Right atrium auricular region (tissue), 2 donors: ENCODE results near the gene RNLS. TPM values are rescaled to one million over a fixed set of nuclear protein-coding genes. Genes with fewer than 3 reads are reported as not detected.

Experiments
- DNase-seq: peaks from one replicate; pipeline ENCODE4 v3.0.0-alpha.2; 2019; ENCODE audit warnings: low spot score
- H3K27ac ChIP-seq, 2 donors: fragments of 200-600 bp; sonication (generic); 1 replicate in 1 of 2; 2 replicates in 1 of 2; pipeline ENCODE4 v1.5.1; 2016 to 2019
- H3K27me3 ChIP-seq, 2 donors: fragments of 200-600 bp; sonication (generic); one replicate each; pipeline versions ENCODE4 v1.5.1 to v1.6.0; 2017 to 2019
- H3K36me3 ChIP-seq: fragments of 200-600 bp; sonication (generic); one replicate; pipeline ENCODE4 v1.5.1; 2016
- H3K4me1 ChIP-seq, 2 donors: fragments of 200-600 bp; sonication (generic); one replicate each; pipeline versions ENCODE4 v1.5.1 to v1.6.0; 2017 to 2019
- H3K4me3 ChIP-seq, 2 donors: fragments of 200-600 bp; sonication (generic); 1 replicate in 1 of 2; 2 replicates in 1 of 2; pipeline ENCODE4 v1.5.1; 2017 to 2019; ENCODE audit warnings: mild to moderate bottlenecking in 1 of 2, moderate library complexity in 1 of 2
- H3K9me3 ChIP-seq, 2 donors: fragments of 200-600 bp; sonication (generic); one replicate each; pipeline ENCODE4 v1.5.1; 2019
- total RNA-seq, 2 donors: library from RNA; depleted of rRNA; stranded (reverse); fragments of >200 nt; gene quantifications; one replicate each; pipeline ENCODE4 v1.1.0, GENCODE V29; 2016
- TF ChIP-seq, protein P1 (sequence below), 2 donors: fragments of 200-600 bp; sonication (generic); IDR thresholded peaks; one replicate each; pipeline ENCODE4 v1.5.1; 2019; ENCODE audit warnings: antibody characterized with exemption in 2 of 2

Gene RNLS
- total RNA-seq, 2 donors from 2014 or later: 14.9 to 26.8 TPM

DNA sequence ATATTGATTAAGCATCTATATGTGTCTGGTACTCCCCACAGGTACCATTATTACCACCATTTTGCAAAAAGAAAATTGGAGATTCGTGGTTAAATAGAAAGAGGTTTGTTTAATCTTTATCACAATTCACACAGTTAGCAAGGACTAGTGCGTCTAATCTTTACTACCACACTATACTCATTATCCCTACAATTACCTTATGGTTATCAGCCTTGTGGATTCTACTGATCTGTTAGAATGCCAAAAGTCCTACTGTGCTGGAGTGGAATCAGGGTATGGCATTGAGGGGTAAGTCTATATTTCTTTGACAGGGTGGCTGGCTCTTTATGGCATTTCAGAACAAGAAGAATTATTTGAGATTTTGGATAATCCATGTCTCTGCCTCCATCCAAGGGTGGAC lies 156.1 kb downstream of the RNLS start:
- H3K4me3 ChIP-seq: no peak overlapping the region
- H3K36me3 ChIP-seq: no peaks in the 10 kb centered on the region
- TF ChIP-seq, protein P1, sequence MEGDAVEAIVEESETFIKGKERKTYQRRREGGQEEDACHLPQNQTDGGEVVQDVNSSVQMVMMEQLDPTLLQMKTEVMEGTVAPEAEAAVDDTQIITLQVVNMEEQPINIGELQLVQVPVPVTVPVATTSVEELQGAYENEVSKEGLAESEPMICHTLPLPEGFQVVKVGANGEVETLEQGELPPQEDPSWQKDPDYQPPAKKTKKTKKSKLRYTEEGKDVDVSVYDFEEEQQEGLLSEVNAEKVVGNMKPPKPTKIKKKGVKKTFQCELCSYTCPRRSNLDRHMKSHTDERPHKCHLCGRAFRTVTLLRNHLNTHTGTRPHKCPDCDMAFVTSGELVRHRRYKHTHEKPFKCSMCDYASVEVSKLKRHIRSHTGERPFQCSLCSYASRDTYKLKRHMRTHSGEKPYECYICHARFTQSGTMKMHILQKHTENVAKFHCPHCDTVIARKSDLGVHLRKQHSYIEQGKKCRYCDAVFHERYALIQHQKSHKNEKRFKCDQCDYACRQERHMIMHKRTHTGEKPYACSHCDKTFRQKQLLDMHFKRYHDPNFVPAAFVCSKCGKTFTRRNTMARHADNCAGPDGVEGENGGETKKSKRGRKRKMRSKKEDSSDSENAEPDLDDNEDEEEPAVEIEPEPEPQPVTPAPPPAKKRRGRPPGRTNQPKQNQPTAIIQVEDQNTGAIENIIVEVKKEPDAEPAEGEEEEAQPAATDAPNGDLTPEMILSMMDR (IDR thresholded peaks at IDR 0.05): no peak
- H3K4me1 ChIP-seq: peaks cover 0 to 10% of the 10 kb centered on the region in 2 donors
- no peaks in the 10 kb centered on the region for H3K27me3 ChIP-seq
- no peak for DNase-seq
- H3K27ac ChIP-seq: no peak overlapping the region
- H3K9me3 ChIP-seq: no peaks in the 10 kb centered on the region

- no peaks in the 10 kb centered on the region for H3K27me3 ChIP-seq
- no peak for DNase-seq
- H3K27ac ChIP-seq: no peak overlapping the region
- TF ChIP-seq, protein P1 (IDR thresholded peaks at IDR 0.05): no peak
- no peaks in the 10 kb centered on the region for H3K9me3 ChIP-seq
- H3K4me1 ChIP-seq: peaks cover 0 to 10% of the 10 kb centered on the region in 2 donors
- H3K4me3 ChIP-seq: no peak overlapping the region
- H3K36me3 ChIP-seq: no peaks in the 10 kb centered on the region
Observed at GRCh38 chr10:88424881-88425280, 158.2 kb downstream of the RNLS start.

- Histone ChIP-seq H3K27me3 (no peaks in the 10 kb centered on the region), H3K27ac (no peak overlapping the region), H3K9me3 (no peaks in the 10 kb centered on the region), H3K4me3 (no peak overlapping the region), H3K4me1 (peaks cover 0 to 10% of the 10 kb centered on the region in 2 donors), H3K36me3 (no peaks in the 10 kb centered on the region)
- DNase-seq: no peak
- TF ChIP-seq, protein P1 (IDR thresholded peaks at IDR 0.05): no peak
Observed at GRCh38 chr10:88423732-88424131, 159.4 kb downstream of the RNLS start.

- Histone ChIP-seq H3K27ac (no peak overlapping the region), H3K9me3 (no peaks in the 10 kb centered on the region), H3K36me3 (no peaks in the 10 kb centered on the region), H3K4me1 (peaks cover 0 to 7% of the 10 kb centered on the region in 2 donors), H3K27me3 (no peaks in the 10 kb centered on the region), H3K4me3 (no peak overlapping the region)
- TF ChIP-seq, protein P1 (IDR thresholded peaks at IDR 0.05): no peak
- no peak for DNase-seq
Observed at GRCh38 chr10:88421590-88421989, 161.5 kb downstream of the RNLS start.

GRCh38 chr10:88418871-88419270 lies 164.2 kb downstream of the RNLS start:
- TF ChIP-seq, protein P1 (IDR thresholded peaks at IDR 0.05): no peak
- H3K9me3 ChIP-seq: no peaks in the 10 kb centered on the region
- no peaks in the 10 kb centered on the region for H3K27me3 ChIP-seq
- H3K36me3 ChIP-seq: no peaks in the 10 kb centered on the region
- H3K4me1 ChIP-seq: peaks cover 0 to 7% of the 10 kb centered on the region in 2 donors
- H3K4me3 ChIP-seq: no peak overlapping the region
- DNase-seq: no peak
- no peak overlapping the region for H3K27ac ChIP-seq

- H3K4me3 ChIP-seq: no peak overlapping the region
- DNase-seq: no peak
- no peaks in the 10 kb centered on the region for H3K27me3 ChIP-seq
- H3K27ac ChIP-seq: no peak overlapping the region
- H3K9me3 ChIP-seq: no peaks in the 10 kb centered on the region
- peaks cover 0 to 7% of the 10 kb centered on the region in 2 donors for H3K4me1 ChIP-seq
- H3K36me3 ChIP-seq: no peaks in the 10 kb centered on the region
- TF ChIP-seq, protein P1 (IDR thresholded peaks at IDR 0.05): no peak
Observed at GRCh38 chr10:88417387-88418030, 165.6 kb downstream of the RNLS start.
